ENCODE measurements around the gene BSG. TPM values are rescaled to one million over a fixed set of nuclear protein-coding genes. Genes with fewer than 3 reads are reported as not detected.

Gene BSG
- total and polyA plus RNA-seq, 10 of the 15 experiments (the other 5 are each of a cell fraction or from before 2014, with no cell fraction given) = 2.8 to 297 (median 199) TPM

DNA sequence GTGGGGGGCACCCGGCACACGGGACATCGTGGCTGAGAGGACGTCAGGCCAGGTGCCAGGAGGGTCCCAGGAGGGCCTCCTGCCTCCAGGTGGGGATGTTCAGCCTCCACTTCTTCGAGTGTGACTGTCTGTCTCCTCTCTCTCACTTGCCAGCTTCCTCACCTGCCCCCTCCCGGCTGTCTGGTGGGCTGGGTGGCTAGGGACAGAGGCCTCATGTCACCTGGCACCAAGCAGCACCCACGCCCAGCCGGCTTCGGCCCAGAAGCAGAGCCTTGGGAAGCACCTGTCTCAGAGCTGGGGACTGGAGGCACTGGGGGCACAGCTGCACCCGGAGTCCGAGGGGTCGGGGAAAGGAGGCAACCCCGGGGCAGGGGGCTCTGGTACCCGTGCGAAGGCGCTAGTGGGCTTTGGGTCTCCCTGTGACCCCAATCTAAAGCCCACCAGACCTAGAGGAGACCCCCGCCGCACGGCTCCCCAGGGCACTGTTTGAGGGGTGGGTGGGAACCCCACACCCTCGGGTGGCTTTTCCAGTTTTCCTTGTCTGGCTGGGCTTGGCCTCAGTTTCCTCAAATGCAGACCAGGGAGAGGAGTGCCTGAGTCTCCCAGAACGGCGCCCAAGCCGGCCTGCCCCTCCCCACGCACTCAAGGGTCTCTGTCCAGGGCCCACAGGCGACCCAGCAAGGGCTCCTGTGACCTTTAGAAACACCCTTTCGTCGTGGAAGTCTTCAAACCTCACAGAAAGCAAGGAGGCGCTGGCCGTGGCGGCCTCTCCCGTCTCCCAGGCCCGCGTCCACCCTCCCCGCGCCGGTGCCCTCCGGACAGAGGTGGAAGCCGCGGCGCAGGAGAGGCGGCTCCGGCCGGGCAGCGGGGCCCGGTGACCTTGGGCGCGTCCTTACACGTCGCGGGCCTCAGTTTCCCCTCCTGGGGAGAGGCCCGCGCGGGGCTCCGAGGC, 16.6 kb downstream of the BSG start:
- 16% methylated on average over 51 of the region's 54 CpGs for WGBS (ENCODE audit: insufficient coverage, insufficient replicate concordance, low lambda C conversion rate, missing lambda C conversion rate)
- Histone ChIP-seq H3K4me1 (ENCODE audit: control insufficient read depth, insufficient read depth, low read length) (no peaks in the 10 kb centered on the region), H3K4me3 (no peak overlapping the region), H3K9ac (ENCODE audit: control insufficient read depth, insufficient read depth, low read length) (no peak overlapping the region), H3K36me3 (ENCODE audit: control insufficient read depth in 2 of 2, insufficient read depth in 2 of 2, low read length in 1 of 2) (no peaks in the 10 kb centered on the region), H3K79me2 (ENCODE audit: control insufficient read depth, insufficient read depth, low read length) (no peaks in the 10 kb centered on the region), H3K27me3 (replicated peaks in 1 of 2; ENCODE audit: control insufficient read depth in 2 of 2, insufficient read depth in 2 of 2, low read length in 1 of 2) (peaks cover 4 to 9% of the 10 kb centered on the region in 2 experiments), H3K4me2 (ENCODE audit: control insufficient read depth, insufficient read depth) (no peak overlapping the region), H3K27ac (ENCODE audit: control insufficient read depth, insufficient read depth) (no peak overlapping the region), H3K9me3 (replicated peaks; ENCODE audit: control insufficient read depth, insufficient read depth, low read length) (no peaks in the 10 kb centered on the region), H4K20me1 (ENCODE audit: control insufficient read depth, insufficient read depth) (no peaks in the 10 kb centered on the region), H2AFZ (ENCODE audit: control insufficient read depth, low read depth, low read length) (no peak overlapping the region)
- intact Hi-C loops (cut with micrococcal nuclease; ENCODE audit: unreplicated experiment) = loop anchor here (5.0 kb wide), 1 partner anchor 143 kb away; no protein-coding TSS in a partner anchor
- ChIA-PET RAD21 (ENCODE audit: unreplicated experiment) (interaction anchor here (1.1 kb wide), 1 partner anchor 14 kb away, joined by 5 read pairs; no protein-coding TSS in a partner anchor), SMC1A (ENCODE audit: uncharacterized antibody, unreplicated experiment) (no interaction called here), CTCF (interaction anchor here (1.2 kb wide), 1 partner anchor 145 kb away, joined by 3 read pairs; no protein-coding TSS in a partner anchor), POLR2A (no interaction called here)
- in situ Hi-C loops (cut with MboI) = loop anchor here (5.0 kb wide), 1 partner anchor 143 kb away; no protein-coding TSS in a partner anchor
- DNase-seq (ENCODE audit: low read depth, low spot score) (no peak), ATAC-seq (peak; percentile 6), FAIRE-seq (no peak)
- no TSS peak for BruUV-seq (replicated peaks)
- TF ChIP-seq NFIC (IDR thresholded peaks at IDR 0.05; ENCODE audit: low read depth, low read length) = no peak
- peak; percentile 98 for TF ChIP-seq SUZ12 (IDR thresholded peaks at IDR 0.05; ENCODE audit: unreplicated experiment)
- TF ChIP-seq ATF7 (IDR thresholded peaks at IDR 0.05; ENCODE audit: low read depth) = no peak
- no peak for TF ChIP-seq EZH2 (IDR thresholded peaks at IDR 0.05; ENCODE audit: borderline replicate concordance, control insufficient read depth, low read depth, low read length)
- TF ChIP-seq ZNF384 (IDR thresholded peaks at IDR 0.05; ENCODE audit: borderline replicate concordance, low read depth, low read length) = no peak
- no peak for TF ChIP-seq ZNF217 (IDR thresholded peaks at IDR 0.05)
- TF ChIP-seq NFYA (IDR thresholded peaks at IDR 0.05; ENCODE audit: borderline replicate concordance, low read depth, low read length) = no peak
- no peak for TF ChIP-seq ZBTB4 (CRISPR knock-in tag; IDR thresholded peaks at IDR 0.05)
- TF ChIP-seq, protein P1, sequence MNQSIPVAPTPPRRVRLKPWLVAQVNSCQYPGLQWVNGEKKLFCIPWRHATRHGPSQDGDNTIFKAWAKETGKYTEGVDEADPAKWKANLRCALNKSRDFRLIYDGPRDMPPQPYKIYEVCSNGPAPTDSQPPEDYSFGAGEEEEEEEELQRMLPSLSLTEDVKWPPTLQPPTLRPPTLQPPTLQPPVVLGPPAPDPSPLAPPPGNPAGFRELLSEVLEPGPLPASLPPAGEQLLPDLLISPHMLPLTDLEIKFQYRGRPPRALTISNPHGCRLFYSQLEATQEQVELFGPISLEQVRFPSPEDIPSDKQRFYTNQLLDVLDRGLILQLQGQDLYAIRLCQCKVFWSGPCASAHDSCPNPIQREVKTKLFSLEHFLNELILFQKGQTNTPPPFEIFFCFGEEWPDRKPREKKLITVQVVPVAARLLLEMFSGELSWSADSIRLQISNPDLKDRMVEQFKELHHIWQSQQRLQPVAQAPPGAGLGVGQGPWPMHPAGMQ (IDR thresholded peaks at IDR 0.05; ENCODE audit: borderline replicate concordance) = no peak
- no peak for TF ChIP-seq RB1 (IDR thresholded peaks at IDR 0.05; ENCODE audit: borderline replicate concordance)
- TF ChIP-seq ZBTB11 (CRISPR knock-in tag; IDR thresholded peaks at IDR 0.05) = no peak
- TF ChIP-seq CREM (IDR thresholded peaks at IDR 0.05; ENCODE audit: low read depth) = no peak
